Measurements from ENCODE around the gene LRRC45. TPM values are rescaled to one million over a fixed set of nuclear protein-coding genes. Genes with fewer than 3 reads are reported as not detected.

Gene LRRC45
- total RNA-seq, 4 donors from 2014 or later, result 15.3 to 33.0 (median 18.9) TPM

GRCh38 chr17:82017612-82018151, 5.4 kb upstream of the LRRC45 start:
- WGBS, 2 donors, result 86 to 89% methylated on average over 6 to 10 of the region's 13 CpGs
- Histone ChIP-seq H3K27ac (no peak overlapping the region), H3K9me3 (no peaks in the 10 kb centered on the region), H3K4me3 (replicated peaks in 1 of 3) (no peak overlapping the region), H3K27me3 (no peaks in the 10 kb centered on the region), H3K4me1 (peaks cover 12 to 13% of the 10 kb centered on the region in 2 donors), H3K36me3 (no peaks in the 10 kb centered on the region)
- intact Hi-C loops (cut with DNase I), result no loop called here
- TF ChIP-seq POLR2A (IDR thresholded peaks at IDR 0.05), result no peak
- TF ChIP-seq, protein P1, sequence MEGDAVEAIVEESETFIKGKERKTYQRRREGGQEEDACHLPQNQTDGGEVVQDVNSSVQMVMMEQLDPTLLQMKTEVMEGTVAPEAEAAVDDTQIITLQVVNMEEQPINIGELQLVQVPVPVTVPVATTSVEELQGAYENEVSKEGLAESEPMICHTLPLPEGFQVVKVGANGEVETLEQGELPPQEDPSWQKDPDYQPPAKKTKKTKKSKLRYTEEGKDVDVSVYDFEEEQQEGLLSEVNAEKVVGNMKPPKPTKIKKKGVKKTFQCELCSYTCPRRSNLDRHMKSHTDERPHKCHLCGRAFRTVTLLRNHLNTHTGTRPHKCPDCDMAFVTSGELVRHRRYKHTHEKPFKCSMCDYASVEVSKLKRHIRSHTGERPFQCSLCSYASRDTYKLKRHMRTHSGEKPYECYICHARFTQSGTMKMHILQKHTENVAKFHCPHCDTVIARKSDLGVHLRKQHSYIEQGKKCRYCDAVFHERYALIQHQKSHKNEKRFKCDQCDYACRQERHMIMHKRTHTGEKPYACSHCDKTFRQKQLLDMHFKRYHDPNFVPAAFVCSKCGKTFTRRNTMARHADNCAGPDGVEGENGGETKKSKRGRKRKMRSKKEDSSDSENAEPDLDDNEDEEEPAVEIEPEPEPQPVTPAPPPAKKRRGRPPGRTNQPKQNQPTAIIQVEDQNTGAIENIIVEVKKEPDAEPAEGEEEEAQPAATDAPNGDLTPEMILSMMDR (IDR thresholded peaks at IDR 0.05), result no peak
- no peak for DNase-seq

DNA sequence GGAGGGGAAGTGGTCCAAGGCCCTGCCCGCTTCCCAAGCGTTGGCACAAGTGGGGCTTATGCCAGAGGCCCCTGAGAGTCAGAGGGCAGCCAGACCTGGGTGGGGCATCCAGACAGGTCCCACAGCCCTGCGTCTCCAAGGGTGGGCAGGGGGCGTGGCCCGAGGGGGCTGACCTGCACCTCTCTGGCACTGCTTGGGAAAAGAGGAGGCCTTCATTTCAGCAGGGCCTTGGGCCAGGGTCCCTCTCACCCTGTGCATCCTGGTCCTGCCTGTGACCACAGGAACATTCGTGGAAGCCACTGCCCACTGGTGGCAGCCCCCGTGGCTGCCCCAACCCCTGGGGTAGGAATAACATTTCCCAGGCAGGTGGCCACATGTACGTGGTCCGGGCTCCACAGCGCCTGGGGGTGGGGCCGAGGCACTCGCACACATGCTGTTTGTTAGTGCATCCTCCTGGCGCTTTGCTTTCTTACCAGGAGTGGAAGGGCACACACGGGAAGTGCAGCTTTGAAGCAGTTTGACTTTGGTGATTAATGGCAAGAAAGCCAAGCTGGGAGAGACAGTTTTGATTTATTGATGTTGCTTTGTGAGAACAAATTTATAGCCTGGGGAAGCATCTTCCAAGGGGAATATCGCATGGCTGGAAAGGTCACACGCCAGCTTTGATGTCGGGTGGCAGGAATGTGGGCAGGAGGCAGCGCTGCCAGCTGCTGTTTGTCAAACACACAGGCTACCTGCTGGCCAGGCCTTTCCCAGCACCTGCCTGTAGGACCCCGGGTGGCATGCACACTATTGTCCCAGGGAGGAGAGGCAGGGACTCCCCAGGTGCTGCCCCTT, 4.7 kb upstream of the LRRC45 start:
- intact Hi-C loops (cut with DNase I), result no loop called here
- no peak overlapping the region for H3K27ac ChIP-seq

GRCh38 chr17:82018989-82019689, 4.0 kb upstream of the LRRC45 start:
- Histone ChIP-seq H3K4me1 (peaks cover 20 to 21% of the 10 kb centered on the region in 2 donors), H3K4me3 (replicated peaks in 1 of 3) (no peak overlapping the region), H3K27me3 (no peaks in the 10 kb centered on the region), H3K36me3 (no peaks in the 10 kb centered on the region), H3K27ac (no peak overlapping the region), H3K9me3 (no peaks in the 10 kb centered on the region)
- 85 to 91% methylated on average over 14 to 18 of the region's 33 CpGs for WGBS, 2 donors
- DNase-seq, result no peak
- no peak for TF ChIP-seq POLR2A (IDR thresholded peaks at IDR 0.05)
- TF ChIP-seq, protein P1 (IDR thresholded peaks at IDR 0.05), result no peak
- intact Hi-C loops (cut with DNase I), result no loop called here

More for the DNA sequence above, 4.7 kb upstream of the LRRC45 start:
- Histone ChIP-seq H3K4me3 (replicated peaks in 1 of 3) (no peak overlapping the region), H3K4me1 (peaks cover 12 to 13% of the 10 kb centered on the region in 2 donors), H3K27me3 (no peaks in the 10 kb centered on the region), H3K36me3 (no peaks in the 10 kb centered on the region), H3K9me3 (no peaks in the 10 kb centered on the region)
- TF ChIP-seq POLR2A (IDR thresholded peaks at IDR 0.05), result no peak
- TF ChIP-seq, protein P1 (IDR thresholded peaks at IDR 0.05), result no peak
- DNase-seq, result no peak
- WGBS, 2 donors, result 78 to 86% methylated on average over 14 to 16 of the region's 19 CpGs

GRCh38 chr17:82019690-82020571, 3.2 kb upstream of the LRRC45 start:
- H3K27ac ChIP-seq, result no peak overlapping the region

More at GRCh38 chr17:82019690-82020571, 3.2 kb upstream of the LRRC45 start:
- Histone ChIP-seq H3K36me3 (no peaks in the 10 kb centered on the region), H3K4me1 (peaks cover 23 to 24% of the 10 kb centered on the region in 2 donors), H3K9me3 (no peaks in the 10 kb centered on the region), H3K4me3 (replicated peaks in 1 of 3) (no peak overlapping the region), H3K27me3 (no peaks in the 10 kb centered on the region)
- intact Hi-C loops (cut with DNase I), result loop anchor here (2.0 kb wide), 1 partner anchor 61 kb away; no protein-coding TSS in a partner anchor
- DNase-seq, result peak; percentile 28 to 36
- TF ChIP-seq POLR2A (IDR thresholded peaks at IDR 0.05), result no peak
- TF ChIP-seq, protein P1 (IDR thresholded peaks at IDR 0.05), result peak; percentile 27 to 56 (median 38)
- 78 to 87% methylated on average over 12 to 15 of the region's 34 CpGs for WGBS, 2 donors
